ENCODE measurements around the gene SLC30A2. TPM values are rescaled to one million over a fixed set of nuclear protein-coding genes. Genes with fewer than 3 reads are reported as not detected.
A peak's percentile ranks its signal among the peaks of the same experiment; 100 is the strongest.

Gene SLC30A2
- polyA plus RNA-seq, 3 donors = not detected

GRCh38 chr1:26069941-26070295, 24.0 kb upstream of the SLC30A2 start:
- Mint-ChIP-seq H3K9me3 (no peaks in the 10 kb centered on the region), H3K4me1 (no peaks in the 10 kb centered on the region), H3K27me3 (ENCODE audit: low read depth in 3 of 3) (peaks cover 17 to 36% (median 23%) of the 10 kb centered on the region in 3 donors), H3K4me3 (peak overlapping the region in 1 of 2 donors; percentile 31), H3K36me3 (no peaks in the 10 kb centered on the region), H3K27ac (no peak overlapping the region)
- no peaks in the 10 kb centered on the region for H3K4me1 ChIP-seq (ENCODE audit: control insufficient read depth in 1 of 2, insufficient read depth in 2 of 2, low read length in 2 of 2)
- no peak for TF ChIP-seq CTCF (IDR thresholded peaks at IDR 0.05)
- no peaks in the 10 kb centered on the region for H3K9me3 ChIP-seq (replicated peaks in 1 of 2; ENCODE audit: control insufficient read depth in 1 of 2, insufficient read depth in 1 of 2, low read length in 2 of 2)
- DNase-seq = no peak
- no peaks in the 10 kb centered on the region for H3K27me3 ChIP-seq (ENCODE audit: control insufficient read depth in 2 of 2, insufficient read depth in 2 of 2, low read length in 2 of 2)
- no CpG with 5 or more reads among the region's 1 CpG for whole genome bisulfite sequencing (ENCODE audit: insufficient coverage)
- H3K36me3 ChIP-seq (replicated peaks in 1 of 2; ENCODE audit: control insufficient read depth in 1 of 2, insufficient read depth in 2 of 2, low read length in 2 of 2) = no peaks in the 10 kb centered on the region
- H4K20me1 ChIP-seq (ENCODE audit: insufficient read depth, low read length) = no peaks in the 10 kb centered on the region
- no peak overlapping the region for H2AFZ ChIP-seq (ENCODE audit: insufficient read depth, low read depth, low read length, poor library complexity, severe bottlenecking)
- H3K79me2 ChIP-seq (ENCODE audit: insufficient read depth, low read length) = no peaks in the 10 kb centered on the region
- no peak overlapping the region for H3K27ac ChIP-seq (ENCODE audit: low read depth in 1 of 2, low read length in 2 of 2)
- H3K9ac ChIP-seq (ENCODE audit: insufficient read depth, low read length, poor library complexity, severe bottlenecking) = no peak overlapping the region
- H3K4me3 ChIP-seq (replicated peaks in 1 of 3; ENCODE audit: low read depth in 2 of 3, low read length in 3 of 3) = no peak overlapping the region
- intact Hi-C loops (cut with micrococcal nuclease) = no loop called here
- no peak overlapping the region for H3K4me2 ChIP-seq (replicated peaks; ENCODE audit: extremely low read depth, low read length, poor library complexity, severe bottlenecking)

- no peaks in the 10 kb centered on the region for H3K4me1 ChIP-seq (ENCODE audit: control insufficient read depth in 1 of 2, insufficient read depth in 2 of 2, low read length in 2 of 2)
- intact Hi-C loops (cut with micrococcal nuclease) = no loop called here
- DNase-seq = no peak
- H3K27ac ChIP-seq (ENCODE audit: low read depth in 1 of 2, low read length in 2 of 2) = no peak within 1 kb of the TSS
- H3K9ac ChIP-seq (ENCODE audit: insufficient read depth, low read length, poor library complexity, severe bottlenecking) = no peak within 1 kb of the TSS
- no peaks in the 10 kb centered on the region for H3K36me3 ChIP-seq (replicated peaks in 1 of 2; ENCODE audit: control insufficient read depth in 1 of 2, insufficient read depth in 2 of 2, low read length in 2 of 2)
- no peak within 1 kb of the TSS for H3K4me3 ChIP-seq (replicated peaks in 1 of 3; ENCODE audit: low read depth in 2 of 3, low read length in 3 of 3)
- Mint-ChIP-seq H3K27ac (no peak within 1 kb of the TSS), H3K36me3 (no peaks in the 10 kb centered on the region), H3K4me3 (peak within 1 kb of the TSS in 1 of 2 donors; percentile 35), H3K27me3 (ENCODE audit: low read depth in 3 of 3) (peaks cover 14 to 24% (median 16%) of the 10 kb centered on the region in 3 donors), H3K9me3 (no peaks in the 10 kb centered on the region), H3K4me1 (no peaks in the 10 kb centered on the region)
- H3K27me3 ChIP-seq (ENCODE audit: control insufficient read depth in 2 of 2, insufficient read depth in 2 of 2, low read length in 2 of 2) = no peaks in the 10 kb centered on the region
- H3K9me3 ChIP-seq (replicated peaks in 1 of 2; ENCODE audit: control insufficient read depth in 1 of 2, insufficient read depth in 1 of 2, low read length in 2 of 2) = no peaks in the 10 kb centered on the region
- no peak within 1 kb of the TSS for H2AFZ ChIP-seq (ENCODE audit: insufficient read depth, low read depth, low read length, poor library complexity, severe bottlenecking)
- 81% methylated on average over 8 of the region's 9 CpGs for WGBS (ENCODE audit: insufficient coverage)
- no peak within 1 kb of the TSS for H3K4me2 ChIP-seq (replicated peaks; ENCODE audit: extremely low read depth, low read length, poor library complexity, severe bottlenecking)
- H3K79me2 ChIP-seq (ENCODE audit: insufficient read depth, low read length) = no peaks in the 10 kb centered on the region
- no peaks in the 10 kb centered on the region for H4K20me1 ChIP-seq (ENCODE audit: insufficient read depth, low read length)
- TF ChIP-seq CTCF (IDR thresholded peaks at IDR 0.05) = no peak
Observed at GRCh38 chr1:26067432-26067911, 21.6 kb upstream of the SLC30A2 start, which contains the start of gene TRIM63. TSS of gene TRIM63 (minus strand) at chr1:26067630. CDS start at chr1:26067494, 136 bp downstream.

Measured in CD14-positive monocyte (primary cell).